ENCODE results near the gene SLC38A3. TPM values are rescaled to one million over a fixed set of nuclear protein-coding genes. Genes with fewer than 3 reads are reported as not detected.

The SLC38A3 gene
- total RNA-seq, 1 experiment from 2014 or later = 16.8 TPM

GRCh38 chr3:50231581-50231980, 26.5 kb downstream of the SLC38A3 start:
- H3K27me3 Mint-ChIP-seq (ENCODE audit: insufficient read depth, unreplicated experiment) = no peaks in the 10 kb centered on the region
- no peak for DNase-seq
- H3K36me3 Mint-ChIP-seq (ENCODE audit: insufficient read depth, unreplicated experiment) = peaks cover 7% of the 10 kb centered on the region
- H3K4me3 Mint-ChIP-seq (ENCODE audit: unreplicated experiment) = no peak overlapping the region
- H3K4me1 Mint-ChIP-seq (ENCODE audit: low read depth, unreplicated experiment) = peaks cover 2% of the 10 kb centered on the region
- ChIA-PET POLR2A (no interaction called here), CTCF (no interaction called here)
- no peak overlapping the region for H3K27ac Mint-ChIP-seq (ENCODE audit: unreplicated experiment)
- Histone ChIP-seq H3K36me3 (ENCODE audit: control insufficient read depth, insufficient read depth, low read length) (no peaks in the 10 kb centered on the region), H3K4me1 (peaks cover 15% of the 10 kb centered on the region), H3K27me3 (replicated peaks; ENCODE audit: control insufficient read depth, insufficient read depth, low read length) (no peaks in the 10 kb centered on the region), H3K4me3 (ENCODE audit: low read depth, low read length) (no peak overlapping the region), H3K9me3 (no peaks in the 10 kb centered on the region)
- no peaks in the 10 kb centered on the region for H3K9me3 Mint-ChIP-seq (ENCODE audit: unreplicated experiment)
- no peak for TF ChIP-seq CTCF (IDR thresholded peaks at IDR 0.05; ENCODE audit: insufficient read depth in 1 of 2, low read depth in 1 of 2, low read length in 1 of 2, severe bottlenecking in 1 of 2, unreplicated experiment in 1 of 2)
- intact Hi-C loops (cut with micrococcal nuclease; ENCODE audit: unreplicated experiment) = no loop called here
- BruUV-seq (replicated peaks) = no TSS peak

- Mint-ChIP-seq H3K36me3 (ENCODE audit: insufficient read depth, unreplicated experiment) (peaks cover 7% of the 10 kb centered on the region), H3K4me3 (ENCODE audit: unreplicated experiment) (no peak overlapping the region), H3K27ac (ENCODE audit: unreplicated experiment) (no peak overlapping the region), H3K9me3 (ENCODE audit: unreplicated experiment) (no peaks in the 10 kb centered on the region), H3K4me1 (ENCODE audit: low read depth, unreplicated experiment) (peaks cover 9% of the 10 kb centered on the region), H3K27me3 (ENCODE audit: insufficient read depth, unreplicated experiment) (no peaks in the 10 kb centered on the region)
- Histone ChIP-seq H3K27me3 (replicated peaks; ENCODE audit: control insufficient read depth, insufficient read depth, low read length) (no peaks in the 10 kb centered on the region), H3K4me1 (peaks cover 22% of the 10 kb centered on the region), H3K9me3 (no peaks in the 10 kb centered on the region), H3K4me3 (ENCODE audit: low read depth, low read length) (no peak overlapping the region), H3K36me3 (ENCODE audit: control insufficient read depth, insufficient read depth, low read length) (no peaks in the 10 kb centered on the region)
- POLR2A ChIA-PET = no interaction called here
- TF ChIP-seq CTCF (IDR thresholded peaks at IDR 0.05; ENCODE audit: insufficient read depth in 1 of 2, low read depth in 1 of 2, low read length in 1 of 2, severe bottlenecking in 1 of 2, unreplicated experiment in 1 of 2) = no peak
- no peak for DNase-seq
- intact Hi-C loops (cut with micrococcal nuclease; ENCODE audit: unreplicated experiment) = no loop called here
- CTCF ChIA-PET = no interaction called here
- no TSS peak for BruUV-seq (replicated peaks)
Measured at GRCh38 chr3:50232303-50232702, 27.2 kb downstream of the SLC38A3 start.

- Mint-ChIP-seq H3K9me3 (ENCODE audit: unreplicated experiment) (no peaks in the 10 kb centered on the region), H3K27ac (ENCODE audit: unreplicated experiment) (no peak overlapping the region), H3K4me3 (ENCODE audit: unreplicated experiment) (no peak overlapping the region), H3K4me1 (ENCODE audit: low read depth, unreplicated experiment) (peaks cover 13% of the 10 kb centered on the region), H3K36me3 (ENCODE audit: insufficient read depth, unreplicated experiment) (peaks cover 7% of the 10 kb centered on the region), H3K27me3 (ENCODE audit: insufficient read depth, unreplicated experiment) (no peaks in the 10 kb centered on the region)
- H3K4me1 ChIP-seq = peaks cover 28% of the 10 kb centered on the region
- ChIA-PET CTCF (no interaction called here), POLR2A (interaction anchor here (0.6 kb wide), 1 partner anchor 31 kb away, joined by 5 read pairs; no protein-coding TSS in a partner anchor)
- BruUV-seq (replicated peaks) = no TSS peak
- no peak for DNase-seq
- H3K9me3 ChIP-seq = no peaks in the 10 kb centered on the region
- TF ChIP-seq CTCF (IDR thresholded peaks at IDR 0.05; ENCODE audit: insufficient read depth in 1 of 2, low read depth in 1 of 2, low read length in 1 of 2, severe bottlenecking in 1 of 2, unreplicated experiment in 1 of 2) = no peak
- no peaks in the 10 kb centered on the region for H3K27me3 ChIP-seq (replicated peaks; ENCODE audit: control insufficient read depth, insufficient read depth, low read length)
- no peaks in the 10 kb centered on the region for H3K36me3 ChIP-seq (ENCODE audit: control insufficient read depth, insufficient read depth, low read length)
- intact Hi-C loops (cut with micrococcal nuclease; ENCODE audit: unreplicated experiment) = no loop called here
- H3K4me3 ChIP-seq (ENCODE audit: low read depth, low read length) = no peak overlapping the region
Measured at GRCh38 chr3:50233176-50233575, 28.1 kb downstream of the SLC38A3 start.
